Gastroesophageal sphincter (tissue), 3 donors: ENCODE data around the gene TMEM51.

ENCODE experiments used
- CTCF ChIP-seq, 4 experiments: fragments of 200-600 bp in 2 of 4; fragments of 450-650 bp in 2 of 4; sonication (generic) in 1 of 4; IDR thresholded peaks; one replicate each; pipeline ENCODE4 v1.5.1; 2017 to 2019; ENCODE audit warnings: antibody characterized with exemption in 4 of 4, mild to moderate bottlenecking in 2 of 4, moderate library complexity in 2 of 4
- EP300 ChIP-seq: sonication (generic); formaldehyde crosslinking; IDR thresholded peaks from one replicate; pipeline ENCODE4 v1.6.1; 2017; ENCODE audit warnings: antibody characterized with exemption, mild to moderate bottlenecking
- POLR2A ChIP-seq, 2 donors: fragments of 450-650 bp; IDR thresholded peaks; one replicate each; pipeline ENCODE4 v1.6.1; 2017; ENCODE audit warnings: antibody characterized with exemption in 2 of 2, mild to moderate bottlenecking in 2 of 2, moderate library complexity in 1 of 2

- TF ChIP-seq POLR2A (IDR thresholded peaks at IDR 0.05) = no peak
- TF ChIP-seq EP300 = no peak
- no peak for TF ChIP-seq CTCF (IDR thresholded peaks at IDR 0.05)
These were observed 28.3 kb upstream of the TMEM51 start for GRCh38 chr1:15125101-15125745.
